DOHH2 (cell line): ENCODE data around the gene CHD9.

Source experiments
- H3F3A ChIP-seq: fragments of 200-600 bp; sonication (generic), shearing (Covaris generic); 2 replicates; pipeline ENCODE4 v1.6.0; 2016; ENCODE audit warnings: antibody characterized with exemption, mild to moderate bottlenecking; ENCODE audit not compliant: control insufficient read depth, insufficient read depth
- H3K27ac ChIP-seq: fragments of 200-600 bp; sonication (generic); 2 replicates; pipeline ENCODE4 v1.5.1; 2014; ENCODE audit warnings: low read depth, mild to moderate bottlenecking, low read length, moderate library complexity
- H3K27me3 ChIP-seq: fragments of 200-600 bp; sonication (generic); 2 replicates; pipeline ENCODE4 v1.6.1; 2014; ENCODE audit warnings: mild to moderate bottlenecking, low read length, mixed read lengths; ENCODE audit not compliant: control insufficient read depth
- H3K36me3 ChIP-seq: fragments of 200-600 bp; sonication (generic); 2 replicates; pipeline ENCODE4 v1.6.1; 2014; ENCODE audit warnings: mild to moderate bottlenecking, low read length, moderate library complexity, mixed read lengths; ENCODE audit not compliant: control insufficient read depth
- H3K4me1 ChIP-seq: fragments of 200-600 bp; sonication (generic); 2 replicates; pipeline ENCODE4 v1.6.1; 2014; ENCODE audit warnings: mild to moderate bottlenecking, low read length, mixed read lengths; ENCODE audit not compliant: control insufficient read depth
- H3K4me2 ChIP-seq: fragments of 200-600 bp; sonication (generic); 2 replicates; pipeline ENCODE4 v1.6.0; 2014; ENCODE audit warnings: mild to moderate bottlenecking, low read length, moderate library complexity
- H3K4me3 ChIP-seq: fragments of 200-600 bp; sonication (generic); 2 replicates; pipeline ENCODE4 v1.5.1; 2014; ENCODE audit warnings: mild to moderate bottlenecking, low read length, mixed read lengths
- H3K79me2 ChIP-seq: fragments of 200-600 bp; sonication (generic); 2 replicates; pipeline ENCODE4 v1.6.1; 2014; ENCODE audit warnings: mild to moderate bottlenecking, low read length, mixed read lengths; ENCODE audit not compliant: control insufficient read depth
- H3K9me2 ChIP-seq: fragments of 200-600 bp; sonication (generic); replicated peaks from 2 replicates; pipeline ENCODE4 v1.6.1; 2014; ENCODE audit warnings: mild to moderate bottlenecking, low read length, mixed read lengths; ENCODE audit not compliant: control insufficient read depth
- H3K9me3 ChIP-seq: fragments of 200-600 bp; sonication (generic); 2 replicates; pipeline ENCODE4 v1.6.1; 2014; ENCODE audit warnings: antibody characterized with exemption, low read length, mixed read lengths; ENCODE audit not compliant: control insufficient read depth, insufficient read depth
- H4K20me1 ChIP-seq: fragments of 200-600 bp; sonication (generic); 2 replicates; pipeline ENCODE4 v1.6.0; 2014; ENCODE audit warnings: low read depth, mild to moderate bottlenecking, antibody characterized with exemption, low read length, moderate library complexity; ENCODE audit not compliant: control insufficient read depth, insufficient read depth
- EZH2phosphoT487 ChIP-seq: fragments of 200-600 bp; sonication (generic); IDR thresholded peaks from 2 replicates; pipeline ENCODE4 v1.6.1; 2017; ENCODE audit warnings: borderline replicate concordance, mild to moderate bottlenecking, antibody characterized with exemption, low read length, moderate library complexity, mixed read lengths
- TF ChIP-seq, protein P1 (sequence below): fragments of 200-600 bp; sonication (generic); IDR thresholded peaks from one replicate; pipeline ENCODE4 v1.5.1; 2014; ENCODE audit warnings: antibody characterized with exemption, mild to moderate bottlenecking, low read depth, low read length; ENCODE audit not compliant: poor library complexity, severe bottlenecking

The CHD9 gene

DNA sequence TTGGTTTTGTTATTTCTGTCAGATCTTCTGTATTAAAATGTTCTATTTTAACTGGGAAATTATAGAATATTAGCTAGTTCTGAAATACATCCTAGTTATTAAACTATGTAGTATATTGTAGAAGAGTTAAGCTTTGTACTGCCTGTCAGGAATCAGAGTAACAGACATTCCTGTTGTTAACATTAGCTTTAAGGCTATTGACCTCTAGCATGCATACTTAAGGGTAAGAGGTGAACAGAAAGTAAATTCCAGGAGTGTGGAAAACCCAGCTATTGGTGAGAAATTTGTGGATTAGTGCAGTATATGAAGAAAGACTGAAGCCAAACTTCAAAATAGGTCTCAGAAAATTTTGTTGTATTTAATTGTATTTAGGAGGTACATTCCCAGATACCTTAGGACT is 111.3 kb downstream of the CHD9 start:
- no peak overlapping the region for H3K27ac ChIP-seq
- TF ChIP-seq, protein P1, sequence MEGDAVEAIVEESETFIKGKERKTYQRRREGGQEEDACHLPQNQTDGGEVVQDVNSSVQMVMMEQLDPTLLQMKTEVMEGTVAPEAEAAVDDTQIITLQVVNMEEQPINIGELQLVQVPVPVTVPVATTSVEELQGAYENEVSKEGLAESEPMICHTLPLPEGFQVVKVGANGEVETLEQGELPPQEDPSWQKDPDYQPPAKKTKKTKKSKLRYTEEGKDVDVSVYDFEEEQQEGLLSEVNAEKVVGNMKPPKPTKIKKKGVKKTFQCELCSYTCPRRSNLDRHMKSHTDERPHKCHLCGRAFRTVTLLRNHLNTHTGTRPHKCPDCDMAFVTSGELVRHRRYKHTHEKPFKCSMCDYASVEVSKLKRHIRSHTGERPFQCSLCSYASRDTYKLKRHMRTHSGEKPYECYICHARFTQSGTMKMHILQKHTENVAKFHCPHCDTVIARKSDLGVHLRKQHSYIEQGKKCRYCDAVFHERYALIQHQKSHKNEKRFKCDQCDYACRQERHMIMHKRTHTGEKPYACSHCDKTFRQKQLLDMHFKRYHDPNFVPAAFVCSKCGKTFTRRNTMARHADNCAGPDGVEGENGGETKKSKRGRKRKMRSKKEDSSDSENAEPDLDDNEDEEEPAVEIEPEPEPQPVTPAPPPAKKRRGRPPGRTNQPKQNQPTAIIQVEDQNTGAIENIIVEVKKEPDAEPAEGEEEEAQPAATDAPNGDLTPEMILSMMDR: no peak
- no peak for TF ChIP-seq EZH2phosphoT487
- no peaks in the 10 kb centered on the region for H3K4me1 ChIP-seq
- no peaks in the 10 kb centered on the region for H3K9me3 ChIP-seq
- H3K4me3 ChIP-seq: no peak overlapping the region
- peaks cover 3% of the 10 kb centered on the region; the same call in 1 of the 2 replicates for H3K36me3 ChIP-seq
- H4K20me1 ChIP-seq: no peaks in the 10 kb centered on the region
- no peaks in the 10 kb centered on the region for H3K27me3 ChIP-seq
- H3K4me2 ChIP-seq: no peak overlapping the region
- no peaks in the 10 kb centered on the region for H3K9me2 ChIP-seq
- H3K79me2 ChIP-seq: peaks cover 23% of the 10 kb centered on the region
- no peaks in the 10 kb centered on the region for H3F3A ChIP-seq

DNA sequence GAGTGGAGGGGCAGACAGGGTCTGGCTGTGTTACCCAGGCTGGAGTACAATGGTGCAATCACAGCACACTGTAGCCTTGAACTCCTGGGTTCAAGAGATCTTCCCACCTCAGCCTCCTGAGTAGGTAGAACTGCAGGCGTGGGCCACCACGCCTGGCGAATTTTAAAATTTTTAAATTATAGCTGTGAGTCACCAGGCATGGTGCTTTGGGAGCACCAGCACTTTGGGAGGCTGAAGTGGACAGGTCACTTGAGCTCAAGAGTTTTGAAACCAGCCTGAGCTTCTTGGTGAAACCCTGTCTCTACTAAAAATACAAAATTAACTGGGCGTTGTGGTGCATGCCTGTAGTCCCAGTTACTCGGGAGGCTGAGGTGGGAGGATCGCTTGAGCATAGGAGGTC is 114.0 kb downstream of the CHD9 start:
- Histone ChIP-seq H3K36me3 (peaks cover 2% of the 10 kb centered on the region; the same call in 1 of the 2 replicates), H3K27ac (no peak overlapping the region), H3K4me2 (no peak overlapping the region), H3K27me3 (no peaks in the 10 kb centered on the region), H3K79me2 (peaks cover 23% of the 10 kb centered on the region), H3K4me3 (no peak overlapping the region), H3K9me3 (no peaks in the 10 kb centered on the region), H3K4me1 (no peaks in the 10 kb centered on the region), H3F3A (no peaks in the 10 kb centered on the region), H4K20me1 (no peaks in the 10 kb centered on the region), H3K9me2 (no peaks in the 10 kb centered on the region)
- no peak for TF ChIP-seq EZH2phosphoT487
- TF ChIP-seq, protein P1: no peak

DNA sequence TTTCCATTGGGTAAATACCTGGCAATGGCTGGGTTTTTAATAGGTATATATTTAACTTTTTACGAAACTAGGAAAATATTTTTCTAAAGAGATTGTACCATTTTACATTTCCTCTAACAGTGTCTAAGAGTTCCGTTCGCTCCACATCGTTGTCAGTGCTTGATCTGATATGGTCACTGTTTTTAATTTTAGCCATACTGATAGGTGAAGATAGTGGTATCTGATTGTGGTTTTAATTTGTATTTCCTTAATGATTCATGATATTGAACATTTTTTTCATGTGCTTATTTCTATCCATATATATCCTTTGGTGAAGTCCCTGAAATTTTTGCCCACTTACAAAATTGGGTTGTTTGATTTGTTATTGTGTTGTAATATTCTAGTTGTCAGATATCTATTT is 117.7 kb downstream of the CHD9 start:
- Histone ChIP-seq H3K4me2 (no peak overlapping the region), H3K9me2 (no peaks in the 10 kb centered on the region), H3K4me1 (no peaks in the 10 kb centered on the region), H3K79me2 (peaks cover 34% of the 10 kb centered on the region), H4K20me1 (no peaks in the 10 kb centered on the region), H3K27me3 (no peaks in the 10 kb centered on the region), H3K27ac (no peak overlapping the region), H3K36me3 (peaks cover 13% of the 10 kb centered on the region), H3F3A (no peaks in the 10 kb centered on the region), H3K9me3 (no peaks in the 10 kb centered on the region), H3K4me3 (no peak overlapping the region)
- TF ChIP-seq EZH2phosphoT487: no peak
- TF ChIP-seq, protein P1: no peak
